Erythroblast (primary cell): Measurements from ENCODE around the gene GRIK4.

Experiments used
- GATA1 ChIP-seq: IDR thresholded peaks from 2 replicates; pipeline ENCODE4 v1.6.1; 2011; ENCODE audit warnings: low read depth, mild to moderate bottlenecking, control low read depth, low read length, moderate library complexity
- POLR2A ChIP-seq: IDR thresholded peaks from 2 replicates; pipeline ENCODE4 v1.6.1; 2011; ENCODE audit warnings: mild to moderate bottlenecking, low read length

- TF ChIP-seq POLR2A = no peak
- no peak for TF ChIP-seq GATA1
These were observed 281.6 kb downstream of the GRIK4 start for GRCh38 chr11:120793150-120793549.
